Measurements from ENCODE around the gene AKAP17A.

Gene AKAP17A

DNA sequence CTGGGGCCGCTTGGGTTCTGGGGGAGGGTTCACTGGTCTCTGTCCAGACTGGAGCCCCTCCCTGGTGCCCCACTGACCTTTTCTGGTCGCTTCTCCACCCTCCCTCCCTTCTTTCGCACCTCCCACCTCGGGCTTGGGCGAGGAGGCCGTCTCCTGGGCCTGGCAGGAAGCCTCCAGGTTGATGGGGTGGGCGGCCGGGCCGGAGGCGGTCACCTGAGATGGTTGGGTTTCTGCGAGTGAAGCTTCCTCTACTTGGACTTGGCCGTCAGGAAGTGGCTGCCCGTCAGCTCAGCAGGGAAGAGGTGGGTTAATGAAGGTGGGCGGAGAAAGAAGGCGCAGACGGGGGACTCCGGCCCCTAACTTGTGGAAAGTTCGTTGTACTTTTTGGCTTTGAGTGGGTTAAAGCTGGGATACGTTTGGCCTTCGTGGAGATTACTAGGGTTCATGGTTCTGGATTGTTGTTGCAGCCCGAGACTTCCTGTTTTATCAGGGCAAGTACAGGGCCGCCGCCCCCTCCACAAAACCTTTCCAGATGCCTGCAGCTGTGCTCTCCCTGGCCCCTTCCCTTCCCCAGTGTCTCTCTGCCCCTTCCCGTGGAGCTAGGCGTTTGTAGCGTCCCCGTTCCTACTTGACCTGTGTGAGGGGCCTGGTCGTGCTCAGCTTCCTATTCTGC lies 1.2 kb downstream of the AKAP17A start:
- peak; percentile 70 for ATAC-seq (ENCODE audit: low read depth)
- peak overlapping the region; percentile 64 for H3K4me3 ChIP-seq (ENCODE audit: severe bottlenecking)
- peaks cover 3% of the 10 kb centered on the region for H3K4me1 ChIP-seq (ENCODE audit: insufficient read depth, poor library complexity, severe bottlenecking)
- peaks cover 47% of the 10 kb centered on the region for H3K36me3 ChIP-seq (ENCODE audit: low read depth)
- DNase-seq (ENCODE audit: low spot score), result no peak
- no peaks in the 10 kb centered on the region for H3K27me3 ChIP-seq (ENCODE audit: insufficient read depth, poor library complexity, severe bottlenecking)
- no peaks in the 10 kb centered on the region for H3K9me3 ChIP-seq (ENCODE audit: severe bottlenecking)
- H3K27ac ChIP-seq (ENCODE audit: poor library complexity, severe bottlenecking), result peak overlapping the region; percentile 58
- TF ChIP-seq, protein P1, sequence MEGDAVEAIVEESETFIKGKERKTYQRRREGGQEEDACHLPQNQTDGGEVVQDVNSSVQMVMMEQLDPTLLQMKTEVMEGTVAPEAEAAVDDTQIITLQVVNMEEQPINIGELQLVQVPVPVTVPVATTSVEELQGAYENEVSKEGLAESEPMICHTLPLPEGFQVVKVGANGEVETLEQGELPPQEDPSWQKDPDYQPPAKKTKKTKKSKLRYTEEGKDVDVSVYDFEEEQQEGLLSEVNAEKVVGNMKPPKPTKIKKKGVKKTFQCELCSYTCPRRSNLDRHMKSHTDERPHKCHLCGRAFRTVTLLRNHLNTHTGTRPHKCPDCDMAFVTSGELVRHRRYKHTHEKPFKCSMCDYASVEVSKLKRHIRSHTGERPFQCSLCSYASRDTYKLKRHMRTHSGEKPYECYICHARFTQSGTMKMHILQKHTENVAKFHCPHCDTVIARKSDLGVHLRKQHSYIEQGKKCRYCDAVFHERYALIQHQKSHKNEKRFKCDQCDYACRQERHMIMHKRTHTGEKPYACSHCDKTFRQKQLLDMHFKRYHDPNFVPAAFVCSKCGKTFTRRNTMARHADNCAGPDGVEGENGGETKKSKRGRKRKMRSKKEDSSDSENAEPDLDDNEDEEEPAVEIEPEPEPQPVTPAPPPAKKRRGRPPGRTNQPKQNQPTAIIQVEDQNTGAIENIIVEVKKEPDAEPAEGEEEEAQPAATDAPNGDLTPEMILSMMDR (IDR thresholded peaks at IDR 0.05; ENCODE audit: poor library complexity, severe bottlenecking), result no peak

DNA sequence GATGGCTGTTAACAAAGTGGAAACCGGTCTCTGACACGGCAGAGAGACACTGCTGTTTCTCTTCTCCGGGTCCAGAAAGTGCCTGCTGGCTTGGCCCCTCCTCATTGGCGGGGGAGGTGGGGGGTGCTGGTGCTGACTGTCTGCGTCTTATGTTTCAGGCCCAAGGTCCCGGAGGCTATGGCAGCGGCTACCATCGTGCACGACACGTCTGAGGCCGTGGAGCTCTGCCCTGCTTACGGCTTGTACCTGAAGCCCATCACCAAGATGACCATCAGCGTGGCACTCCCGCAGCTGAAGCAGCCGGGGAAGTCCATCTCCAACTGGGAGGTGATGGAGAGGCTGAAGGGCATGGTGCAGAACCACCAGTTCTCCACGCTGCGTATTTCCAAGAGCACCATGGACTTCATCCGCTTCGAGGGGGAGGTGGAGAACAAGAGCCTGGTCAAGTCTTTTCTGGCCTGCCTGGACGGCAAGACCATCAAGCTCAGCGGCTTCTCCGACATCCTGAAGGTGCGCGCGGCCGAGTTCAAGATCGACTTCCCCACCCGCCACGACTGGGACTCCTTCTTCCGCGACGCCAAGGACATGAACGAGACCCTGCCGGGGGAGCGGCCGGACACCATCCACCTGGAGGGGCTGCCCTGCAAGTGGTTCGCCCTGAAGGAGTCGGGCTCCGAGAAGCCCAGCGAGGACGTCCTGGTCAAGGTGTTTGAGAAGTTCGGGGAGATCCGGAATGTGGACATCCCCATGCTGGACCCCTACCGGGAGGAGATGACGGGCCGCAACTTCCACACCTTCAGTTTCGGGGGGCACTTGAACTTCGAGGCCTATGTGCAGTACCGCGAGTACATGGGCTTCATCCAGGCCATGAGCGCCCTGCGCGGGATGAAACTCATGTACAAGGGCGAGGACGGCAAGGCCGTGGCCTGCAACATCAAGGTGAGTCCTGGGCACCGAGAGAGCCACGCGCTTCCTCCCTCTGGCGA lies 2.2 kb downstream of the AKAP17A start:
- H3K4me3 ChIP-seq (ENCODE audit: severe bottlenecking), result peak overlapping the region; percentile 64
- no peak for ATAC-seq (ENCODE audit: low read depth)
- TF ChIP-seq, protein P1 (IDR thresholded peaks at IDR 0.05; ENCODE audit: poor library complexity, severe bottlenecking), result no peak
- no peak for DNase-seq (ENCODE audit: low spot score)
- H3K4me1 ChIP-seq (ENCODE audit: insufficient read depth, poor library complexity, severe bottlenecking), result peaks cover 3% of the 10 kb centered on the region
- peaks cover 56% of the 10 kb centered on the region for H3K36me3 ChIP-seq (ENCODE audit: low read depth)
- H3K9me3 ChIP-seq (ENCODE audit: severe bottlenecking), result no peaks in the 10 kb centered on the region
- H3K27me3 ChIP-seq (ENCODE audit: insufficient read depth, poor library complexity, severe bottlenecking), result no peaks in the 10 kb centered on the region
- H3K27ac ChIP-seq (ENCODE audit: poor library complexity, severe bottlenecking), result peak overlapping the region; percentile 58

DNA sequence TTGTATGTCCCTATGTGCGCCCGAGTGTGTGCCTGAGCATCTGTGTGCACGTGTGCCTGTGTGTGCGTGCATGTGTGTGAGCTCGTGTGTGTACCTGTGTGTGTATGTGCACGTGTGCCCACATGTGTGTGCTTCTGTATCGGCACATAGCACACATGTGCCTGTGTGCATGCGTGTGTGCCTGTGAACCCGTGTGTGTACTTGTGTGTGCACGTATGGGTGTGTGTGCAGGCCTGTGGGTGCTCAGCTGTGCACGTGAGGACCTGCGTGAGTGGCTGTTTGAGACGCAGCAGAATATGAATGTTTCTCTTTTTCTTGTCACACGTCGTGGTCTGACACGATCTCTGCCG lies 4.3 kb downstream of the AKAP17A start:
- Histone ChIP-seq H3K27ac (ENCODE audit: poor library complexity, severe bottlenecking) (no peak overlapping the region), H3K4me3 (ENCODE audit: severe bottlenecking) (no peak overlapping the region), H3K4me1 (ENCODE audit: insufficient read depth, poor library complexity, severe bottlenecking) (peaks cover 3% of the 10 kb centered on the region), H3K27me3 (ENCODE audit: insufficient read depth, poor library complexity, severe bottlenecking) (no peaks in the 10 kb centered on the region), H3K36me3 (ENCODE audit: low read depth) (peaks cover 77% of the 10 kb centered on the region), H3K9me3 (ENCODE audit: severe bottlenecking) (no peaks in the 10 kb centered on the region)
- no peak for ATAC-seq (ENCODE audit: low read depth)
- TF ChIP-seq, protein P1 (IDR thresholded peaks at IDR 0.05; ENCODE audit: poor library complexity, severe bottlenecking), result no peak
- DNase-seq (ENCODE audit: low spot score), result no peak

DNA sequence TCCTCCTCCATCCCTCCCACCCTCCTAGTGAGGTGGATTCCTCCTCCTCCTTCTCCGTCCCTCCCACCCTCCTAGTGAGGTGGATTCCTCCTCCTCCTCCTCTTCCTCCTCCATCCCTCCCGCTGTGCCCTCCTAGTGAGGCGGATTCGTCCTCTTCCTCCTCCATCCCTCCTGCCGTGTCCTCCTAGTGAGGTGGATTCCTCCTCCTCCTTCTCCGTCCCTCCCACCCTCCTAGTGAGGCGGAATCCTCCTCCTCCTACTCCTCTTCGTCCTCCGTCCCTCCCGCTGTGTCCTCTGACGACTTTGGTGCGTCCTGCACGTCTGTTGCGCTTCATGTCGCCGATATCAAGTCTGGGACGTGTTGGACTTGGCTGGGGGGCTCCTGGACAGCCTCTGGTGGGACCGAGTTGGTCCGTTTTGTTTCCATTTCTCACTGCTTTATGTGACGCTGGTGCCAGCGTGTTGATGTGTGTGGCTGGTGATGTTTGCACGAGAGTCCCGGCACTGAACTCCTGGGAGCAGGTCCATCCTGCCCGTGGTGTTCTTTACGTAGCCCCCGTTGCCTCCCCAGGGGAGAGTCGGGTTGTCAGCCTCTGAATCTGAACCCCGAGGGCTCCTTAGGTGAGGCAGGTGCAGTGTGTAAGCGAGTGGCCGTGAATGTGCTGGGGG lies 5.4 kb downstream of the AKAP17A start:
- H3K36me3 ChIP-seq (ENCODE audit: low read depth), result peaks cover 89% of the 10 kb centered on the region
- no peak overlapping the region for H3K27ac ChIP-seq (ENCODE audit: poor library complexity, severe bottlenecking)
- H3K4me3 ChIP-seq (ENCODE audit: severe bottlenecking), result no peak overlapping the region
- TF ChIP-seq, protein P1 (IDR thresholded peaks at IDR 0.05; ENCODE audit: poor library complexity, severe bottlenecking), result no peak
- DNase-seq (ENCODE audit: low spot score) (peak; percentile 65), ATAC-seq (ENCODE audit: low read depth) (no peak)
- peaks cover 3% of the 10 kb centered on the region for H3K4me1 ChIP-seq (ENCODE audit: insufficient read depth, poor library complexity, severe bottlenecking)
- H3K27me3 ChIP-seq (ENCODE audit: insufficient read depth, poor library complexity, severe bottlenecking), result no peaks in the 10 kb centered on the region
- H3K9me3 ChIP-seq (ENCODE audit: severe bottlenecking), result no peaks in the 10 kb centered on the region
